K562 (cell line): ENCODE data around the gene CDC25B. TPM values are rescaled to one million over a fixed set of nuclear protein-coding genes. Genes with fewer than 3 reads are reported as not detected.

Source experiments
- ATAC-seq: fragments of 200-7000 bp; cut with Tn5 transposase; 3 replicates; pipeline ENCODE4 v1.9.1; 2020; ENCODE audit warnings: moderate library complexity
- BruUV-seq: library from RNA; stranded (reverse); fragments of 400-500 nt; replicated peaks from 2 replicates; lab custom pipeline; 2021; lab: Mats Ljungman, UMichigan
- CTCF ChIA-PET: fragments of 300-600 bp; formaldehyde crosslinking; extraction: SDS; loops from one replicate; lab custom pipeline; 2021; ENCODE audit warnings: low intra/inter-chr PET ratio; lab: Yijun Ruan, JAX
- POLR2A ChIA-PET: fragments of 300-600, 350-650 bp; sonication (Branson Sonifier 250); formaldehyde crosslinking; extraction: SDS; loops from one replicate; lab custom pipeline; 2021; ENCODE audit warnings: antibody characterized with exemption, inconsistent platforms; lab: Yijun Ruan, JAX
- DNase-seq, 4 experiments: peaks; one replicate each; pipeline versions ENCODE4 v3.0.0 to v3.0.0-alpha.2; 2011 to 2018; ENCODE audit warnings: low spot score in 3 of 4, mixed read lengths in 3 of 4; ENCODE audit errors: extremely low read depth in 1 of 4
- FAIRE-seq: peaks from 2 replicates; lab custom pipeline; 2011; peaks lifted over from hg19 to GRCh38; lab: Jason Lieb, UNC
- H2AFZ ChIP-seq: 2 replicates; pipeline ENCODE4 v1.6.0; 2011; ENCODE audit warnings: low read depth, low read length, control low read depth, inconsistent platforms
- H3K27ac ChIP-seq: fragments of 200-600 bp; 3 replicates; pipeline ENCODE4 v1.8.0; 2011; ENCODE audit warnings: low read depth, mild to moderate bottlenecking, control low read depth, inconsistent platforms, low read length, moderate library complexity, mixed read lengths; ENCODE audit errors: extremely low read depth
- H3K27me3 ChIP-seq, 2 experiments: fragments of 300-600 bp in 1 of 2; 2 replicates in 1 of 2; 3 replicates in 1 of 2; pipeline versions ENCODE4 v1.6.0 to v1.8.0; 2011; ENCODE audit warnings: inconsistent platforms in 2 of 2, low read length in 2 of 2, mild to moderate bottlenecking in 1 of 2, mixed read lengths in 1 of 2, moderate library complexity in 1 of 2; ENCODE audit not compliant: control insufficient read depth in 2 of 2, insufficient read depth in 2 of 2
- H3K36me3 ChIP-seq: fragments of 300-600 bp; 3 replicates; pipeline ENCODE4 v1.8.0; 2011; ENCODE audit warnings: mild to moderate bottlenecking, low read length, inconsistent platforms; ENCODE audit not compliant: control insufficient read depth, insufficient read depth
- H3K4me1 ChIP-seq, 2 experiments: fragments of 200-600 bp in 1 of 2; replicated peaks in 1 of 2; 2 replicates in 1 of 2; 3 replicates in 1 of 2; pipeline versions ENCODE4 v1.5.1 to v1.8.0; 2011; ENCODE audit warnings: inconsistent platforms in 2 of 2, low read length in 2 of 2, mild to moderate bottlenecking in 1 of 2, mixed read lengths in 1 of 2, moderate library complexity in 1 of 2; ENCODE audit not compliant: control insufficient read depth in 2 of 2, insufficient read depth in 2 of 2
- H3K4me2 ChIP-seq: 2 replicates; pipeline ENCODE4 v1.6.1; 2011; ENCODE audit warnings: low read length, control low read depth, inconsistent platforms, mixed read lengths; ENCODE audit not compliant: insufficient read depth
- H3K4me3 ChIP-seq: fragments of 200-600 bp; sonication (generic), shearing (Covaris generic); 2 replicates; pipeline ENCODE4 v1.5.1; 2016; ENCODE audit warnings: control low read depth, inconsistent platforms
- H3K79me2 ChIP-seq: fragments of 200-600 bp; 3 replicates; pipeline ENCODE4 v1.8.0; 2011; ENCODE audit warnings: low read length, inconsistent platforms; ENCODE audit not compliant: control insufficient read depth, insufficient read depth
- H3K9ac ChIP-seq, 2 experiments: 2 replicates each; pipeline versions ENCODE4 v1.6.0 to v1.6.1; 2011; ENCODE audit warnings: low read depth in 2 of 2, low read length in 2 of 2, control low read depth in 1 of 2, inconsistent platforms in 1 of 2, mild to moderate bottlenecking in 1 of 2, mixed read lengths in 1 of 2; ENCODE audit not compliant: insufficient read depth in 1 of 2
- H3K9me1 ChIP-seq: one replicate; pipeline ENCODE4 v1.6.0; 2011; ENCODE audit warnings: inconsistent platforms, mild to moderate bottlenecking, low read length, moderate library complexity; ENCODE audit not compliant: control insufficient read depth, insufficient read depth
- H3K9me3 ChIP-seq: replicated peaks from 2 replicates; pipeline ENCODE4 v1.5.1; 2011; ENCODE audit warnings: low read depth, low read length, inconsistent platforms; ENCODE audit not compliant: control insufficient read depth, insufficient read depth
- H4K20me1 ChIP-seq: replicated peaks from 2 replicates; pipeline ENCODE4 v1.6.1; 2011; ENCODE audit warnings: low read length, inconsistent platforms, mixed read lengths; ENCODE audit not compliant: control insufficient read depth, insufficient read depth
- HDAC6 ChIP-seq: IDR thresholded peaks from 2 replicates; pipeline ENCODE4 v1.6.1; 2012; ENCODE audit warnings: low read depth, mild to moderate bottlenecking, control low read depth, inconsistent platforms, low read length, moderate library complexity
- MTF1 ChIP-seq: fragments of 250-450 bp; sonication (Bioruptor Pico); IDR thresholded peaks from 2 replicates; pipeline ENCODE4 v1.9.0; 2021; ENCODE audit warnings: moderate library complexity, mild to moderate bottlenecking, inconsistent platforms, borderline replicate concordance
- SIRT6 ChIP-seq: IDR thresholded peaks from one replicate; pipeline ENCODE4 v1.6.1; 2012; ENCODE audit warnings: low read depth, mild to moderate bottlenecking, control low read depth, inconsistent platforms, low read length, moderate library complexity
- SMAD1 ChIP-seq: fragments of 150-350 bp; IDR thresholded peaks from 2 replicates; pipeline ENCODE4 v1.6.1; 2014; ENCODE audit warnings: low read length, low read depth; ENCODE audit not compliant: partially characterized antibody
- SMAD2 ChIP-seq: fragments of 150-350 bp; IDR thresholded peaks from 2 replicates; pipeline ENCODE4 v1.6.1; 2014; ENCODE audit warnings: low read depth, mild to moderate bottlenecking, low read length
- ZNF134 ChIP-seq: fragments of 250-450 bp; sonication (Bioruptor Pico); conservative IDR thresholded peaks from 2 replicates; pipeline ENCODE4 v1.4.0; 2020
- ZNF232 ChIP-seq: sonication (generic); formaldehyde crosslinking; IDR thresholded peaks from 2 replicates; pipeline ENCODE4 v1.8.0; 2022; ENCODE audit warnings: mild to moderate bottlenecking, missing genetic modification reagents
- WGBS: fragments of 100-300 bp; shearing (Covaris generic); methylation state at CpG from one replicate; pipeline ENCODE4 v1.1.6; 2016; ENCODE audit warnings: low coverage, mixed read lengths; ENCODE audit not compliant: insufficient coverage; ENCODE audit errors: missing lambda C conversion rate; 5-methylcytosine and 5-hydroxymethylcytosine counted together
- in situ Hi-C: fragments of 300-500 bp; cut with MboI; formaldehyde crosslinking; loops from 4 replicates; pipeline ENCODE4 v1.15.0; 2018; ENCODE audit warnings: inconsistent platforms, mixed read lengths
- intact Hi-C: fragments of 100-400 bp; cut with micrococcal nuclease; formaldehyde crosslinking; loops from 2 replicates; pipeline ENCODE4 v1.14.2; 2022
- polyA plus RNA-seq, 8 experiments: library from polyadenylated mRNA; depleted of rRNA in 4 of 8; stranded (reverse) in 5 of 8; unstranded in 3 of 8; fragments of >200 nt; fragmentation: Nextera tagmentation in 2 of 8; fragmentation: Illumina TruSeq in 1 of 8; extraction: Ambion mirVana in 2 of 8; extraction: Trizol in 1 of 8; gene quantifications; 2 replicates each; pipeline versions ENCODE4 v1.2.1 to v1.2.3, GENCODE V29; 2011 to 2014; ENCODE audit warnings: inconsistent platforms in 1 of 8, missing spikeins in 1 of 8
- total RNA-seq, 7 experiments: library from RNA; depleted of rRNA in 6 of 7; stranded (reverse); fragments of >200 nt in 6 of 7; fragmentation: Illumina TruSeq in 2 of 7; extraction: Trizol in 2 of 7; gene quantifications; 2 replicates each; pipeline versions ENCODE4 v1.2.1 to v1.2.3, GENCODE V29; 2011 to 2021; ENCODE audit warnings: low replicate concordance in 1 of 7
- TF ChIP-seq, protein P1 (sequence below): fragments of 450-650 bp; IDR thresholded peaks from 2 replicates; pipeline ENCODE4 v1.6.1; 2014; ENCODE audit warnings: low read depth, mild to moderate bottlenecking, moderate library complexity, borderline replicate concordance

Gene CDC25B
- total and polyA plus RNA-seq, 9 of the 15 experiments (the other 6 are each of a cell fraction or from before 2014, with no cell fraction given) = 2.3 to 35.7 (median 9.5) TPM

DNA sequence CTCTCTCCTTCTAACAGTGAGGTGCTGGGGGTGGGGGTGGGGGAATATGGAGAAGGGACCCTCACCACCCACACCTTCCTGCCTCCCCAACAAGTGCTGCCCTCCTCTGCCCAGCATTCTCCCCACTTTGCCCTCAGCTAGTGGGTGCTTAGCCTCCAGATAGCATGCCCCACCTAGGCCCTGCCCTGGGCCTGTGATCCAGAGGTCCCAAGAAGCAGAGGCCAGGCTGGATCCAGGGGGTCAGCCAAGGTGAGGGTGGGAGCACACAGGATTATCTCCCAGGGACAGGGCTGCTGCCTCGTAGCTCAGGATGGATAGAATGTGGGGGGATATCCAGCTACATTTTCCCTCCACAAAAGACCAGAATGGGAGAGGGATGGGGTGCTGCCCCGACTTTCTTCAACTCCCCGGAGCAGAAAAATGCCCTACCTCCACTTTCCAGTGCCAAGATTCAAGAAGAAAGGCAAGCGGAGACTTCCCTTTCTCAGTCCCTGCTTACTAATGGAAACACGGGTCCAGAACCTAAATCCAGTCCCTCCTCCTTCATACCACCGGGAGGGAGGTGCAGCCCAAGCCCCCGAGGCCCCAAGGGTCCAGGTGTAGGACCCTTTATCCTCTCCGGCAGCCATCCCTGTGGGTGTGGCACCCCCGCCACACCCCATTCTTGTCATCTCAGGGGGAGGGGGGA lies 29.5 kb upstream of the CDC25B start:
- ChIA-PET CTCF (no interaction called here), POLR2A (interaction anchor here (0.6 to 1.1 kb wide), 2 partner anchors 26 to 1995 kb away, joined by 4 to 5 read pairs; no protein-coding TSS in a partner anchor)
- Histone ChIP-seq H2AFZ (peak overlapping the region; percentile 89; the same call in 1 of the 2 replicates), H3K27me3 (no peaks in the 10 kb centered on the region), H3K79me2 (peaks cover 27% of the 10 kb centered on the region), H3K4me2 (peak overlapping the region; percentile 81), H3K9me1 (no peaks in the 10 kb centered on the region), H3K27ac (no peak overlapping the region), H3K4me3 (peak overlapping the region; percentile 60), H3K4me1 (peaks cover 9 to 42% of the 10 kb centered on the region in 2 experiments; a peak in 3 of 5 replicates), H3K36me3 (peaks cover 16% of the 10 kb centered on the region; the same call in 2 of the 3 replicates), H4K20me1 (no peaks in the 10 kb centered on the region), H3K9ac (peak overlapping the region; percentile 59 to 88; a peak in 3 of 4 replicates), H3K9me3 (no peaks in the 10 kb centered on the region)
- 26% methylated on average over 4 of the region's 9 CpGs for WGBS
- intact Hi-C loops = no loop called here
- TF ChIP-seq ZNF232 (CRISPR knock-in tag) (no peak), MTF1 (CRISPR knock-in tag) (no peak), SIRT6 (no peak), HDAC6 (no peak), SMAD2 (no peak), ZNF134 (CRISPR knock-in tag) (no peak), SMAD1 (no peak)
- TF ChIP-seq, protein P1, sequence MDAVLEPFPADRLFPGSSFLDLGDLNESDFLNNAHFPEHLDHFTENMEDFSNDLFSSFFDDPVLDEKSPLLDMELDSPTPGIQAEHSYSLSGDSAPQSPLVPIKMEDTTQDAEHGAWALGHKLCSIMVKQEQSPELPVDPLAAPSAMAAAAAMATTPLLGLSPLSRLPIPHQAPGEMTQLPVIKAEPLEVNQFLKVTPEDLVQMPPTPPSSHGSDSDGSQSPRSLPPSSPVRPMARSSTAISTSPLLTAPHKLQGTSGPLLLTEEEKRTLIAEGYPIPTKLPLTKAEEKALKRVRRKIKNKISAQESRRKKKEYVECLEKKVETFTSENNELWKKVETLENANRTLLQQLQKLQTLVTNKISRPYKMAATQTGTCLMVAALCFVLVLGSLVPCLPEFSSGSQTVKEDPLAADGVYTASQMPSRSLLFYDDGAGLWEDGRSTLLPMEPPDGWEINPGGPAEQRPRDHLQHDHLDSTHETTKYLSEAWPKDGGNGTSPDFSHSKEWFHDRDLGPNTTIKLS = no peak
- DNase-seq (no peak), FAIRE-seq (no peak), ATAC-seq (no peak)
- BruUV-seq = no TSS peak
- in situ Hi-C loops = no loop called here
